Thyroid gland (tissue), 4 donors: ENCODE results near the gene ZNF260. TPM values are rescaled to one million over a fixed set of nuclear protein-coding genes. Genes with fewer than 3 reads are reported as not detected.
A peak's percentile ranks its signal among the peaks of the same experiment; 100 is the strongest.

Source experiments
- DNase-seq, 2 donors: peaks; one replicate each; pipeline ENCODE4 v3.0.0-alpha.2; 2019
- H3K27ac ChIP-seq, 3 donors: fragments of 200-600 bp; sonication (generic); 1 replicate in 2 of 3; 2 replicates in 1 of 3; pipeline ENCODE4 v1.5.1; 2016 to 2019; ENCODE audit warnings: mild to moderate bottlenecking in 1 of 3, moderate library complexity in 1 of 3
- H3K27me3 ChIP-seq: fragments of 200-600 bp; sonication (generic); one replicate; pipeline ENCODE4 v1.5.1; 2019
- H3K36me3 ChIP-seq, 2 donors: fragments of 200-600 bp; sonication (generic); one replicate each; pipeline ENCODE4 v1.5.1; 2016 to 2019
- H3K4me1 ChIP-seq, 2 donors: fragments of 200-600 bp; sonication (generic); one replicate each; pipeline ENCODE4 v1.5.1; 2017 to 2019
- H3K4me3 ChIP-seq, 3 donors: fragments of 200-600 bp; sonication (generic); replicated peaks in 1 of 3; 1 replicate in 2 of 3; 2 replicates in 1 of 3; pipeline ENCODE4 v1.5.1; 2016; ENCODE audit warnings: mild to moderate bottlenecking in 1 of 3
- H3K9me3 ChIP-seq: fragments of 200-600 bp; sonication (generic); one replicate; pipeline ENCODE4 v1.5.1; 2017
- CTCF ChIP-seq, 6 experiments: fragments of 200-600 bp in 3 of 6; fragments of 450-650 bp in 3 of 6; sonication (generic) in 3 of 6; IDR thresholded peaks; one replicate each; pipeline ENCODE4 v1.5.1; 2016 to 2019; ENCODE audit warnings: antibody characterized with exemption in 6 of 6, mild to moderate bottlenecking in 2 of 6, inconsistent platforms in 1 of 6, moderate library complexity in 1 of 6
- POLR2A ChIP-seq, 2 donors: fragments of 450-650 bp; IDR thresholded peaks; one replicate each; pipeline ENCODE4 v1.6.1; 2017; ENCODE audit warnings: antibody characterized with exemption in 2 of 2, mild to moderate bottlenecking in 2 of 2, moderate library complexity in 1 of 2
- WGBS, 2 donors: methylation state at CpG; one replicate each; pipeline ENCODE4 v1.1.5; 2017; 5-methylcytosine and 5-hydroxymethylcytosine counted together
- intact Hi-C: fragments of 100-400 bp; cut with DNase I; formaldehyde crosslinking; loops from one replicate; pipeline ENCODE4 v1.15.1; 2023
- total RNA-seq, 4 donors: library from RNA; depleted of rRNA; stranded (reverse); fragments of >200 nt; gene quantifications; one replicate each; pipeline ENCODE4 v1.2.3, GENCODE V29; 2016

Gene ZNF260
- total RNA-seq, 4 donors from 2014 or later, result 17.3 to 23.4 (median 17.8) TPM

DNA sequence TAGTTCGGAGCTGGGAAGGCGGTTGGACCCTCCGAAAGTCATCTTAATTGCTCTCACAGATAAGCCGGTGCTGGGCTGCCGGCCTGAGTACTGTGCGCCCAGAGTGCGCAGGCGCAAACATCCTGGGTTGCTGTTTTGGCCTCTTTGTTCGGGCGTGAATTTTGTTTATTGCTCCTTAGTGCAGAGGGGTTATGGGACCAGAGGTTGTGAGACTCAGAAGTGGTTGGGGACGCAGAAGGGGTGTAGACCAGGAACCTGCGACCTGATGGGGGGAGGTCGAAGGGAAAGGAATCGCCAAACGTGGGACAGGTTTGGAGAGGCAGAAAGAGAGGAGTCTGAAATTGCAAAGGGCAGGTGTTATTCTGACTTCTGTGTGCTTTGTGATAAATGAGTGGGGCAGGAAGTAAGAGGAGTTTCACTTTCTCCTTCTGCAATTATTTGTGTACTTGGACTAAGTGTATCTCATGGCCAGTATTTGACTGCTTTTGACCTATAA is 38.1 kb downstream of the ZNF260 start:
- intact Hi-C loops, result loop anchor here (10.0 kb wide), 1 partner anchor 275 kb away; the partner anchor contains the start of genes ZNF146 and ZNF565
- peak; percentile 77 to 78 for DNase-seq
- 4% methylated on average over 15 of the region's 15 CpGs for WGBS, 2 donors

GRCh38 chr19:36489118-36489919 is 38.8 kb downstream of the ZNF260 start, which contains the start of gene ZNF566:
Gene ZNF566 (minus strand): TSS chr19:36489561. CDS start chr19:36476557, 13,004 bp downstream.
- DNase-seq, result peak; percentile 90
- peak within 1 kb of the TSS; percentile 76 to 97 (median 85) for H3K27ac ChIP-seq
- peak within 1 kb of the TSS; percentile 54 to 86 (median 83) for H3K4me3 ChIP-seq
- no peaks in the 10 kb centered on the region for H3K9me3 ChIP-seq
- intact Hi-C loops, result loop anchor here (10.0 kb wide), 1 partner anchor 275 kb away; the partner anchor contains the start of genes ZNF146 and ZNF565
- H3K36me3 ChIP-seq, result no peaks in the 10 kb centered on the region
- peak in 1 of 2 donors; percentile 69 for TF ChIP-seq POLR2A (IDR thresholded peaks at IDR 0.05)
- peak in 1 of 6 experiments; percentile 12 for TF ChIP-seq CTCF (IDR thresholded peaks at IDR 0.05)
- H3K4me1 ChIP-seq, result peaks cover 0 to 6% of the 10 kb centered on the region in 2 donors
- WGBS, 2 donors, result 0 to 1% methylated on average over 36 to 39 of the region's 53 CpGs
- no peaks in the 10 kb centered on the region for H3K27me3 ChIP-seq

More for the DNA sequence above, 38.1 kb downstream of the ZNF260 start:
- peak in 1 of 2 donors; percentile 1 for TF ChIP-seq POLR2A (IDR thresholded peaks at IDR 0.05)
- no peak for TF ChIP-seq CTCF (IDR thresholded peaks at IDR 0.05)
- peak overlapping the region; percentile 54 to 86 (median 83) for H3K4me3 ChIP-seq
- H3K27me3 ChIP-seq, result no peaks in the 10 kb centered on the region
- peaks cover 0 to 6% of the 10 kb centered on the region in 2 donors for H3K4me1 ChIP-seq
- peak overlapping the region; percentile 76 to 97 (median 85) for H3K27ac ChIP-seq
- H3K36me3 ChIP-seq, result no peaks in the 10 kb centered on the region
- H3K9me3 ChIP-seq, result no peaks in the 10 kb centered on the region

GRCh38 chr19:36488846-36489117 is 39.3 kb downstream of the ZNF260 start:
- H3K27ac ChIP-seq, result peak overlapping the region; percentile 76 to 97 (median 85)
- 0 to 1% methylated on average over 8 to 11 of the region's 11 CpGs for WGBS, 2 donors
- no peaks in the 10 kb centered on the region for H3K27me3 ChIP-seq
- no peaks in the 10 kb centered on the region for H3K36me3 ChIP-seq
- TF ChIP-seq POLR2A (IDR thresholded peaks at IDR 0.05), result no peak
- no peak for TF ChIP-seq CTCF (IDR thresholded peaks at IDR 0.05)
- peak in 1 of 2 donors; percentile 19 for DNase-seq
- peak overlapping the region; percentile 54 to 86 (median 83) for H3K4me3 ChIP-seq
- intact Hi-C loops, result loop anchor here (10.0 kb wide), 1 partner anchor 274 kb away; the partner anchor contains the start of genes ZNF146 and ZNF565
- H3K4me1 ChIP-seq, result peaks cover 0 to 6% of the 10 kb centered on the region in 2 donors
- H3K9me3 ChIP-seq, result no peaks in the 10 kb centered on the region

DNA sequence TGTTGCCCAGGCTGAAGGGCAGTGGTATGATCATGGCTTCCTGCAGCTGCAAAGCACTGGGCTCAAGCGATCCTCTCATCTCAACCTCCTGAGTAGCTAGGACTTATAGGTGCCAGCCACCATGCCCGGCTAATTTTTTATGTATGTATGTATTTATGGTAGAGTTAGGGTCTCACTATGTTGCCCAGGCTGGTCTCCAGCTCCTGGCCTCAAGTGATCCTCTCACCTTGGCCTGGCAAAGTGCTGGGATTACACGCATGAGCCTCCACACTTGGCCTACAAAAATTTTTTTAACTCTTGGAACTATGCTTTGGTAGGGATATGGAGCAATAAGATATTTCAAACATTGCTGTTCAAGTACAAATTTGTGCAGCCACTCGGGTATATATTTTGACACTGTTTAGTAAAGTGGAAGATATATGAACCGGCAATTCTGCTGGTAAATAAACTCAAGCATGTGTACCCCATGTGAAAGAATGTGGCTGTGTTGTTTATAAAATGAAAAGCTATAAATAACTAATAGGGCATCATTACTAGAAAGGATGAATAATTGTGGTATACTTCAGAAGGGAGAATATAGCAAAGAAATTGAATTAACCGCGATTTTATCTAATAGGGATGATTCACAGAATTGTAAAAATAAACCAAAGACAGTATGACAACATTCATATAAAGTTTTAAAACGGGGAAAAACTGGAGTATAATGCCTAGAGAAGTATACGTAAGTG is 39.8 kb downstream of the ZNF260 start:
- Histone ChIP-seq H3K9me3 (no peaks in the 10 kb centered on the region), H3K36me3 (no peaks in the 10 kb centered on the region), H3K27ac (peak overlapping the region in 1 of 3 donors; percentile 76), H3K4me1 (peaks cover 0 to 6% of the 10 kb centered on the region in 2 donors), H3K27me3 (no peaks in the 10 kb centered on the region), H3K4me3 (peak overlapping the region in 2 of 3 donors; percentile 54 to 83)
- TF ChIP-seq POLR2A (IDR thresholded peaks at IDR 0.05), result no peak
- 53 to 55% methylated on average over 9 of the region's 9 CpGs for WGBS, 2 donors
- intact Hi-C loops, result loop anchor here (10.0 kb wide), 1 partner anchor 273 kb away; the partner anchor contains the start of genes ZNF146 and ZNF565
- DNase-seq, result no peak

- TF ChIP-seq CTCF (IDR thresholded peaks at IDR 0.05) (no peak), POLR2A (IDR thresholded peaks at IDR 0.05) (no peak)
- WGBS, 2 donors, result 93 to 95% methylated on average over 6 of the region's 6 CpGs
- intact Hi-C loops, result loop anchor here (10.0 kb wide), 1 partner anchor 269 kb away; the partner anchor contains the start of genes ZNF146 and ZNF565
- H3K36me3 ChIP-seq, result no peaks in the 10 kb centered on the region
- H3K27ac ChIP-seq, result no peak overlapping the region
- no peaks in the 10 kb centered on the region for H3K27me3 ChIP-seq
- DNase-seq, result no peak
- no peaks in the 10 kb centered on the region for H3K9me3 ChIP-seq
- peaks cover 0 to 6% of the 10 kb centered on the region in 2 donors for H3K4me1 ChIP-seq
- no peak overlapping the region for H3K4me3 ChIP-seq
Observed at GRCh38 chr19:36483653-36484052, 44.4 kb downstream of the ZNF260 start.
